Measurements from ENCODE around the gene MYBPC2.

MYBPC2 gene

GRCh38 chr19:50415661-50416033 is 17.0 kb upstream of the MYBPC2 start:
- no peak overlapping the region for H3K23ac ChIP-seq (ENCODE audit: low read length)
- no peaks in the 10 kb centered on the region for H3K4me1 ChIP-seq (ENCODE audit: control insufficient read depth in 1 of 2, insufficient read depth in 2 of 2, low read length in 2 of 2)
- H4K12ac ChIP-seq (ENCODE audit: low read depth, low read length): no peak overlapping the region
- H2BK5ac ChIP-seq (ENCODE audit: low read depth, low read length, poor library complexity): no peak overlapping the region
- H3K27ac ChIP-seq (ENCODE audit: low read depth, low read length): no peak overlapping the region
- H4K8ac ChIP-seq (ENCODE audit: low read depth, low read length): no peak overlapping the region
- H3K9ac ChIP-seq (ENCODE audit: low read length): no peak overlapping the region
- no peak overlapping the region for H3K4me2 ChIP-seq (ENCODE audit: low read length)
- no peak overlapping the region for H2BK12ac ChIP-seq (ENCODE audit: low read length)
- peaks cover 2% of the 10 kb centered on the region for H3K27me3 ChIP-seq (ENCODE audit: insufficient read depth, low read length)
- H2BK120ac ChIP-seq (ENCODE audit: insufficient read depth, low read length, poor library complexity): no peak overlapping the region
- WGBS (ENCODE audit: extremely low coverage, insufficient coverage, insufficient read length): no CpG with 5 or more reads among the region's 22 CpGs
- no peak overlapping the region for H4K91ac ChIP-seq (ENCODE audit: low read depth, low read length)
- H3K4me3 ChIP-seq (ENCODE audit: low read depth, low read length): no peak overlapping the region
- H3K4ac ChIP-seq (ENCODE audit: low read depth, low read length): no peak overlapping the region
- no peaks in the 10 kb centered on the region for H3K79me1 ChIP-seq (ENCODE audit: low read length)
- no peak overlapping the region for H3K14ac ChIP-seq (ENCODE audit: low read length)
- H3K79me2 ChIP-seq (ENCODE audit: control insufficient read depth, insufficient read depth, low read length, poor library complexity): no peaks in the 10 kb centered on the region
- no peak overlapping the region for H2AFZ ChIP-seq (ENCODE audit: insufficient read depth, low read length, poor library complexity)
- peaks cover 3% of the 10 kb centered on the region for H3K9me3 ChIP-seq (ENCODE audit: insufficient read depth, low read depth, low read length)
- no peak for DNase-seq
- H3K18ac ChIP-seq (ENCODE audit: low read length): no peak overlapping the region
- peaks cover 12 to 17% of the 10 kb centered on the region in 2 experiments for H3K36me3 ChIP-seq (ENCODE audit: control insufficient read depth in 1 of 2, insufficient read depth in 2 of 2, low read length in 2 of 2)
- no peak overlapping the region for H2AK5ac ChIP-seq (ENCODE audit: low read length)

DNA sequence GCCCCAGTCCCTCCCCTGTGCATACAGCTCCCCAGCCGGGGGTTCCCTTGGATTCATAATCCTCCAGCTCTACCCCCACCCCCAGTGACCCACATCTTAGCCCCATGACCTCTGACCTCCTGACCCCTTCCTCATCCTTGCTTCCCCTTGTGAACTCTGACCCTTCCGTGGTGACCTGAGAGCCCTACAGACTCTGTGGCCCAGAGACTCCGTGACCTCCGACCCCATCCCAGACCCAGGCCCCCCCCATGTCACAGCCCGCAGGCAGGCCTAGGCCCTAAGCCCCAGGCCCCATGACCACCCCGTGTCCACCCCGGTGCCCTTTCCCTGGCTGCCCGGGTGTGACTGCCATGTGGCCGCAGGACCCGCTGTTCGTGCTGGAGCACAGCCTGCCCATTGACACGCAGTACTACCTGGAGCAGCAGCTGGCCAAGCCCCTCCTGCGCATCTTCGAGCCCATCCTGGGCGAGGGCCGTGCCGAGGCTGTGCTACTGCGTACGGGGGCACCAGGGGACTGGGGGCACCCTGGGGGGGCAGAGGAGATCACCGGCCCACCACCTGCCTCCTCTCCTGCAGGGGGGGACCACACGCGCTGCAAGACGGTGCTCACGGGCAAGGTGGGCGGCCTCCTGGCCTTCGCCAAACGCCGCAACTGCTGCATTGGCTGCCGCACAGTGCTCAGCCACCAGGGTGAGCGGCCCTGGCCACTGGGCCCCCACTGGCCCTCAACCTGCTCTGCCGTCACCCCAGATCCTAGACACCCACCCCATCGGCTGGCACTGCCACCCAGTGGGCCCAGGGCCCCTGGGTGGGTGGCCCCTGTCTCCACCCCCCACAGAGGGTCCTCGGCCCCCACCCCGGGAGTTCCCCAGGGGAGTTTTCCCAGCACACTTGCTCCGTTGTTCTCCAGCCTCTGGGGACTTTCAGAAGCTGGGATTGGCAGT is 16.4 kb upstream of the MYBPC2 start:
- Histone ChIP-seq H3K79me1 (ENCODE audit: low read length) (no peaks in the 10 kb centered on the region), H2BK5ac (ENCODE audit: low read depth, low read length, poor library complexity) (no peak overlapping the region), H3K9me3 (ENCODE audit: insufficient read depth, low read depth, low read length) (peaks cover 1% of the 10 kb centered on the region), H3K27ac (ENCODE audit: low read depth, low read length) (no peak overlapping the region), H3K36me3 (ENCODE audit: control insufficient read depth in 1 of 2, insufficient read depth in 2 of 2, low read length in 2 of 2) (peaks cover 9 to 13% of the 10 kb centered on the region in 2 experiments), H3K23ac (ENCODE audit: low read length) (no peak overlapping the region), H4K12ac (ENCODE audit: low read depth, low read length) (no peak overlapping the region), H2AK5ac (ENCODE audit: low read length) (no peak overlapping the region), H2AFZ (ENCODE audit: insufficient read depth, low read length, poor library complexity) (no peak overlapping the region), H3K14ac (ENCODE audit: low read length) (no peak overlapping the region), H3K4me2 (ENCODE audit: low read length) (no peak overlapping the region), H4K8ac (ENCODE audit: low read depth, low read length) (no peak overlapping the region), H3K9ac (ENCODE audit: low read length) (no peak overlapping the region), H4K91ac (ENCODE audit: low read depth, low read length) (no peak overlapping the region), H3K79me2 (ENCODE audit: control insufficient read depth, insufficient read depth, low read length, poor library complexity) (no peaks in the 10 kb centered on the region), H3K18ac (ENCODE audit: low read length) (no peak overlapping the region), H3K27me3 (ENCODE audit: insufficient read depth, low read length) (peaks cover 2% of the 10 kb centered on the region), H3K4me3 (ENCODE audit: low read depth, low read length) (no peak overlapping the region), H2BK120ac (ENCODE audit: insufficient read depth, low read length, poor library complexity) (no peak overlapping the region), H3K4me1 (ENCODE audit: control insufficient read depth in 1 of 2, insufficient read depth in 2 of 2, low read length in 2 of 2) (no peaks in the 10 kb centered on the region), H3K4ac (ENCODE audit: low read depth, low read length) (no peak overlapping the region), H2BK12ac (ENCODE audit: low read length) (no peak overlapping the region)
- WGBS (ENCODE audit: extremely low coverage, insufficient coverage, insufficient read length): no CpG with 5 or more reads among the region's 35 CpGs
- no peak for DNase-seq

DNA sequence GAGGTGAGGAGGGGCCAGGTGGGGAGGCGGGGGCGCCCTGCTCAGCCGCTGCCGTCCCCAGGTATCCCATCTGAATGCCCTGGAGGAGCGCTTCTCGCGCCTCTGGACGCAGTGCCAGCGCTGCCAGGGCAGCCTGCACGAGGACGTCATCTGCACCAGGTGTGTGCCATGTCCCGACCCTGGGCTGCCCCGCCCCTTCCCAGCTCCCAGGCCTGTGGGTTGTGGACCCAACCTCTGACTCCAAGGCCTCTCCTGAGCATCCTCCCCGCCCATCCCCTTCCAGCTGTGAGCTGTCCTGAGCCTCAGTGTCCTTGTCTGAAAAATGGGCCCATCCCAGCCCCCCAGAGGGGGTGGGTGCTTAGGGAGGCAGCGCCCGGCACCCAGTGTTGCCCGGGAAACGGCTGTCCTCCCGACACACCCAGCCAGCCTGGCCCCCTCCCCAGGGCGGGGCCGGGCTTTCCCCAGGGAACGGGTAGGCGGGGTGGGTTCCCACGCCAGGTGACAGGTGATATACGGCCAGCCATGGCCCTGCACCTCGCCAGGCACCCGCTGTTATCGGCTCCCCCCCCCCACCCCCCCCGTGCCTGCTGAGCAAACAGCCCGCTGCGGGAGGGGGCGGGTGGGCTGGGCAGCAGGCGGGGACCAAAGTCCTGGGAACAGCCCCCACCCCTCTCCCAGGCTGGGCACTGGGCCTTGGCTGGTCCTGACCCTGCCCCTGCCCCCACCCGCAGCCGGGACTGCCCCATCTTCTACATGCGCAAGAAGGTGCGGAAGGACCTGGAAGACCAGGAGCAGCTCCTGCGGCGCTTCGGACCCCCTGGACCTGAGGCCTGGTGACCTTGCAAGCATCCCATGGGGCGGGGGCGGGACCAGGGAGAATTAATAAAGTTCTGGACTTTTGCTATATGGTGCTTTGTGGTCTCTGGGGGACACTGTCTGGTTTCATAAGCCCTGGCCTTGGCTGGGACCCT is 15.3 kb upstream of the MYBPC2 start:
- H2AFZ ChIP-seq (ENCODE audit: insufficient read depth, low read length, poor library complexity): no peak overlapping the region
- no peak overlapping the region for H2AK5ac ChIP-seq (ENCODE audit: low read length)
- H2BK5ac ChIP-seq (ENCODE audit: low read depth, low read length, poor library complexity): no peak overlapping the region
- no peak overlapping the region for H3K4me2 ChIP-seq (ENCODE audit: low read length)
- H3K23ac ChIP-seq (ENCODE audit: low read length): no peak overlapping the region
- no peak overlapping the region for H3K4ac ChIP-seq (ENCODE audit: low read depth, low read length)
- no peaks in the 10 kb centered on the region for H3K4me1 ChIP-seq (ENCODE audit: control insufficient read depth in 1 of 2, insufficient read depth in 2 of 2, low read length in 2 of 2)
- no peak for DNase-seq
- no peaks in the 10 kb centered on the region for H3K79me2 ChIP-seq (ENCODE audit: control insufficient read depth, insufficient read depth, low read length, poor library complexity)
- no peak overlapping the region for H3K9ac ChIP-seq (ENCODE audit: low read length)
- no peaks in the 10 kb centered on the region for H3K79me1 ChIP-seq (ENCODE audit: low read length)
- no peak overlapping the region for H2BK12ac ChIP-seq (ENCODE audit: low read length)
- H4K8ac ChIP-seq (ENCODE audit: low read depth, low read length): no peak overlapping the region
- H3K27me3 ChIP-seq (ENCODE audit: insufficient read depth, low read length): peaks cover 2% of the 10 kb centered on the region
- H3K36me3 ChIP-seq (ENCODE audit: control insufficient read depth in 1 of 2, insufficient read depth in 2 of 2, low read length in 2 of 2): peaks cover 9 to 13% of the 10 kb centered on the region in 2 experiments
- H3K4me3 ChIP-seq (ENCODE audit: low read depth, low read length): no peak overlapping the region
- H3K27ac ChIP-seq (ENCODE audit: low read depth, low read length): no peak overlapping the region
- no peak overlapping the region for H2BK120ac ChIP-seq (ENCODE audit: insufficient read depth, low read length, poor library complexity)
- peaks cover 1% of the 10 kb centered on the region for H3K9me3 ChIP-seq (ENCODE audit: insufficient read depth, low read depth, low read length)
- H4K12ac ChIP-seq (ENCODE audit: low read depth, low read length): no peak overlapping the region
- no CpG with 5 or more reads among the region's 42 CpGs for WGBS (ENCODE audit: extremely low coverage, insufficient coverage, insufficient read length)
- no peak overlapping the region for H3K18ac ChIP-seq (ENCODE audit: low read length)
- H4K91ac ChIP-seq (ENCODE audit: low read depth, low read length): no peak overlapping the region
- H3K14ac ChIP-seq (ENCODE audit: low read length): no peak overlapping the region

DNA sequence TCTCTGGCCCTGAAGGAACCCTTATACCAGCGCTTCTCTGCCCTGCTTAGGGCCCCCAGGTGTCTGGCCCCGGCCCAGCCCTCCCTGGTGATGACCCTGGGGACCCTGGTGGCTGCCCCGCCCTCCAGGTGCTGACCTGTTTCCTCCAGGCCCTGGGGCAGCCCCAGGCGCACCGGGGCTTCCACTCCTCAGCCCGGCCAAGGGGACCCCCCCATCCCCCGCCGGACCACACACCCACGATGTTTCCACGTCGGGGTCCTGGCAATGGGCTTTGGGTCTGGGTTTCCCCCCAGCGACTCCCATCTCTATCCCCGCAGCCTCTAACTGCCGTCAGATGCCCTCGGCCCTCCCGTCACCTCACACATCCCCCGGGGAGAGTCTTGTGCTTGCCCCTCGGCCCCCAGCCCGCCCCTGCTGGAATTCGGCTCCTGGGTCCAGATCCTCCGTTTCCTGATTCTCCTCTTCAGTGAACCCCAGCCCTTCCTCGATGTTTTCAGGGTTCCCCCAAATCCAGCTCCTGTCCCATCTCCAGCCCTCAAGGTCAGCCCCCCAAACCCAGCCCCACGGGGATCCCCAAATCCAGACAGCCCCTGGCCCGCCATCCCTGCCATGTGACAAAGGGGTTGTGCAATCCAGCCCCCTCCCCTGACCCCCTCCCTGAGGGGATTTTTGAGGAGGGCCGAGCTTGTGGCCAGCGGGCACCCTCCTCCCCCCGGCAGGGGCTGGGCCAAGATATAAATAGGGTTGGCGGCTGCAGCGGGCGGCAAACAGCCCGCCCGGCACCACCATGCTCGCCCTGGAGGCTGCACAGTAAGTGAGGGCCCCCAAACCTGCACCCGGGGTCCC is 14.3 kb upstream of the MYBPC2 start, which contains the start of gene SPIB:
TSS of gene SPIB (plus strand) at position 763 of the 846 bp plus-strand sequence. CDS start at position 788, 25 bp downstream.
- no CpG with 5 or more reads among the region's 34 CpGs for WGBS (ENCODE audit: extremely low coverage, insufficient coverage, insufficient read length)
- Histone ChIP-seq H3K27me3 (ENCODE audit: insufficient read depth, low read length) (peaks cover 2% of the 10 kb centered on the region), H3K27ac (ENCODE audit: low read depth, low read length) (no peak within 1 kb of the TSS), H4K12ac (ENCODE audit: low read depth, low read length) (no peak within 1 kb of the TSS), H4K91ac (ENCODE audit: low read depth, low read length) (no peak within 1 kb of the TSS), H3K79me1 (ENCODE audit: low read length) (no peaks in the 10 kb centered on the region), H3K23ac (ENCODE audit: low read length) (no peak within 1 kb of the TSS), H3K9me3 (ENCODE audit: insufficient read depth, low read depth, low read length) (peaks cover 1% of the 10 kb centered on the region), H2AFZ (ENCODE audit: insufficient read depth, low read length, poor library complexity) (no peak within 1 kb of the TSS), H2BK120ac (ENCODE audit: insufficient read depth, low read length, poor library complexity) (no peak within 1 kb of the TSS), H3K79me2 (ENCODE audit: control insufficient read depth, insufficient read depth, low read length, poor library complexity) (no peaks in the 10 kb centered on the region), H3K36me3 (ENCODE audit: control insufficient read depth in 1 of 2, insufficient read depth in 2 of 2, low read length in 2 of 2) (peaks cover 7% of the 10 kb centered on the region in 2 experiments), H2BK12ac (ENCODE audit: low read length) (no peak within 1 kb of the TSS), H3K4me1 (ENCODE audit: control insufficient read depth in 1 of 2, insufficient read depth in 2 of 2, low read length in 2 of 2) (no peaks in the 10 kb centered on the region), H3K4ac (ENCODE audit: low read depth, low read length) (no peak within 1 kb of the TSS), H3K4me3 (ENCODE audit: low read depth, low read length) (no peak within 1 kb of the TSS), H4K8ac (ENCODE audit: low read depth, low read length) (no peak within 1 kb of the TSS), H2BK5ac (ENCODE audit: low read depth, low read length, poor library complexity) (no peak within 1 kb of the TSS), H3K4me2 (ENCODE audit: low read length) (no peak within 1 kb of the TSS), H3K9ac (ENCODE audit: low read length) (no peak within 1 kb of the TSS), H3K14ac (ENCODE audit: low read length) (no peak within 1 kb of the TSS), H3K18ac (ENCODE audit: low read length) (no peak within 1 kb of the TSS), H2AK5ac (ENCODE audit: low read length) (no peak within 1 kb of the TSS)
- DNase-seq: no peak

Data from trophoblast cell (in vitro differentiated cells and primary cell).